GM23338 (cell line): ENCODE results near the gene LIX1L. TPM values are rescaled to one million over a fixed set of nuclear protein-coding genes. Genes with fewer than 3 reads are reported as not detected.

Source experiments
- ATAC-seq: fragments of 200-7000 bp; cut with Tn5 transposase; 3 replicates; pipeline ENCODE4 v1.9.1; 2020
- DNase-seq: peaks from one replicate; pipeline ENCODE4 v3.0.0-alpha.2; 2015; ENCODE audit warnings: low spot score
- H2AFZ ChIP-seq: fragments of 200-600 bp; sonication (generic); 2 replicates; pipeline ENCODE4 v1.8.0; 2016; ENCODE audit warnings: antibody characterized with exemption, mild to moderate bottlenecking, moderate library complexity
- H3F3A ChIP-seq: fragments of 200-600 bp; sonication (generic); replicated peaks from 2 replicates; pipeline ENCODE4 v1.8.0; 2017; ENCODE audit warnings: antibody characterized with exemption, mixed run types, low read depth
- H3K27ac ChIP-seq: fragments of 200-600 bp; sonication (generic); 2 replicates; pipeline ENCODE4 v1.6.1; 2016; ENCODE audit warnings: low read depth
- H3K27me3 ChIP-seq: fragments of 200-600 bp; sonication (generic); 2 replicates; pipeline ENCODE4 v1.8.0; 2016; ENCODE audit warnings: mild to moderate bottlenecking, mixed run types, moderate library complexity; ENCODE audit not compliant: insufficient read depth
- H3K36me3 ChIP-seq: fragments of 200-600 bp; sonication (generic); 2 replicates; pipeline ENCODE4 v1.8.0; 2016; ENCODE audit warnings: mild to moderate bottlenecking; ENCODE audit not compliant: insufficient read depth
- H3K4me1 ChIP-seq: fragments of 200-600 bp; sonication (generic); 2 replicates; pipeline ENCODE4 v1.8.0; 2016; ENCODE audit warnings: mild to moderate bottlenecking, moderate library complexity; ENCODE audit not compliant: insufficient read depth
- H3K4me2 ChIP-seq: fragments of 200-600 bp; sonication (generic); 2 replicates; pipeline ENCODE4 v1.7.1; 2017; ENCODE audit warnings: mixed run types
- H3K4me3 ChIP-seq: fragments of 200-600 bp; sonication (generic); 2 replicates; pipeline ENCODE4 v1.6.1; 2016; ENCODE audit warnings: mixed run types
- H3K79me2 ChIP-seq: fragments of 200-600 bp; sonication (generic); replicated peaks from 2 replicates; pipeline ENCODE4 v1.8.0; 2017; ENCODE audit warnings: mild to moderate bottlenecking; ENCODE audit not compliant: insufficient read depth
- H3K9me2 ChIP-seq: fragments of 200-600 bp; sonication (generic); 2 replicates; pipeline ENCODE4 v1.8.0; 2017; ENCODE audit not compliant: insufficient read depth
- H4K20me1 ChIP-seq: fragments of 200-600 bp; sonication (generic); replicated peaks from 2 replicates; pipeline ENCODE4 v1.8.0; 2017; ENCODE audit warnings: mild to moderate bottlenecking; ENCODE audit not compliant: insufficient read depth
- H3K27ac Mint-ChIP-seq: 2 replicates; pipeline ENCODE4 v1.8.0; 2020; ENCODE audit warnings: inconsistent platforms, mild to moderate bottlenecking, moderate library complexity, mixed read lengths
- H3K27me3 Mint-ChIP-seq: 3 replicates; pipeline ENCODE4 v1.8.0; 2022; ENCODE audit warnings: low read depth, mild to moderate bottlenecking, moderate library complexity, mixed read lengths, inconsistent platforms; ENCODE audit not compliant: insufficient read depth, poor library complexity
- H3K36me3 Mint-ChIP-seq: 3 replicates; pipeline ENCODE4 v1.8.0; 2021; ENCODE audit warnings: low read depth, mild to moderate bottlenecking, inconsistent platforms, moderate library complexity, mixed read lengths
- H3K4me1 Mint-ChIP-seq: 3 replicates; pipeline ENCODE4 v1.8.0; 2020; ENCODE audit warnings: mild to moderate bottlenecking, inconsistent platforms, mixed read lengths
- H3K4me3 Mint-ChIP-seq: 3 replicates; pipeline ENCODE4 v1.8.0; 2021; ENCODE audit warnings: moderate library complexity, mild to moderate bottlenecking, inconsistent platforms, mixed read lengths
- H3K9me3 Mint-ChIP-seq: 3 replicates; pipeline ENCODE4 v1.8.0; 2020; ENCODE audit warnings: moderate library complexity, mild to moderate bottlenecking, inconsistent platforms, mixed read lengths
- EZH2 ChIP-seq: fragments of 200-600 bp; sonication (generic); IDR thresholded peaks from one replicate; pipeline ENCODE4 v1.8.0; 2017; ENCODE audit warnings: antibody characterized with exemption, mild to moderate bottlenecking, low read depth; ENCODE audit not compliant: unreplicated experiment
- JUNB ChIP-seq: IDR thresholded peaks from one replicate; pipeline ENCODE4 v1.6.1; 2016; ENCODE audit warnings: antibody characterized with exemption; ENCODE audit not compliant: unreplicated experiment
- NANOG ChIP-seq: IDR thresholded peaks from 2 replicates; pipeline ENCODE4 v1.6.1; 2016; ENCODE audit warnings: antibody characterized with exemption, borderline replicate concordance
- POLR2AphosphoS5 ChIP-seq: IDR thresholded peaks from 2 replicates; pipeline ENCODE4 v1.6.1; 2016; ENCODE audit warnings: antibody characterized with exemption, low read depth
- ZNF114 ChIP-seq: fragments of 250-450 bp; sonication (Bioruptor Pico); IDR thresholded peaks from 2 replicates; pipeline ENCODE4 v1.5.0; 2020; ENCODE audit warnings: mild to moderate bottlenecking, moderate library complexity
- ZNF331 ChIP-seq: fragments of 250-450 bp; sonication (Bioruptor Pico); IDR thresholded peaks from 2 replicates; pipeline ENCODE4 v1.5.0; 2020; ENCODE audit warnings: low read depth, mild to moderate bottlenecking, moderate library complexity
- polyA plus RNA-seq: library from polyadenylated mRNA; unstranded; fragments of >200 nt; fragmentation: Nextera tagmentation; extraction: Ambion mirVana; gene quantifications from 2 replicates; pipeline ENCODE4 v1.2.1, GENCODE V29; 2016
- total RNA-seq: library from RNA; depleted of rRNA; stranded (reverse); fragments of >200 nt; shearing (Covaris generic); gene quantifications from 2 replicates; pipeline ENCODE4 v1.2.3, GENCODE V29; 2014
- TF ChIP-seq, protein P1 (sequence below): IDR thresholded peaks from one replicate; pipeline ENCODE4 v1.6.1; 2018; ENCODE audit warnings: antibody characterized with exemption; ENCODE audit not compliant: unreplicated experiment
- TF ChIP-seq, protein P2 (sequence below), 2 experiments: fragments of 200-600 bp in 1 of 2; sonication (generic) in 1 of 2; conservative IDR thresholded peaks; 2 replicates each; pipeline versions ENCODE4 v1.5.1 to v1.6.1; 2016 to 2017; ENCODE audit warnings: antibody characterized with exemption in 2 of 2, low read depth in 2 of 2, mild to moderate bottlenecking in 2 of 2, moderate library complexity in 1 of 2
- TF ChIP-seq, protein P3 (sequence below): fragments of 250-450 bp; sonication (Bioruptor Pico); IDR thresholded peaks from 2 replicates; pipeline ENCODE4 v1.5.0; 2020; ENCODE audit warnings: mild to moderate bottlenecking, moderate library complexity

LIX1L gene
- total and polyA plus RNA-seq, 2 experiments from 2014 or later = 0.76 to 2.6 TPM

DNA sequence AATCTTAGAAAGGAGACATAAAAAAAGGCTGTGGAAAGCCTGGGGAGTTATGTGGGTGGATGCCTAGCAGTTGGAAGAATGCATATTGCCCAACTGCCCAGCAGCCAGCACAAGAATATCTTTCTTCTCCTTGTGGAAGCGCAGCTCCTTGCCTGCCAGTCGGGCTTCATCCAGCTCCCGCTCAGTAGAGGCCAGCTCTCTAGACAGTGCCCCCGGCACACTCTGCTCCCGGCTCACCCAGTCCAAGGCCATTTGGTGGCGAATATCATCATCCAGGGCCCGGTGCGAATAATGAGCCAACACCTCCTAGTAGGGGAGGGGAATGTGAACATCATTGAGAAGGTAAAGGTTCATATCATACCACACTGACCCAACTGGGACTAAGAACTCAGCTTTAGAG is 21.6 kb downstream of the LIX1L start:
- no peak overlapping the region for H3K4me3 ChIP-seq
- Mint-ChIP-seq H3K4me3 (no peak overlapping the region), H3K27ac (no peak overlapping the region), H3K27me3 (no peaks in the 10 kb centered on the region), H3K4me1 (peaks cover 22% of the 10 kb centered on the region), H3K9me3 (no peaks in the 10 kb centered on the region), H3K36me3 (no peaks in the 10 kb centered on the region)
- no peaks in the 10 kb centered on the region for H3K36me3 ChIP-seq
- 0 out of 2 replicates have a peak, but pooled peaks cover 2% of the 10 kb centered on the region for H3F3A ChIP-seq
- no peak overlapping the region for H3K27ac ChIP-seq
- H3K4me2 ChIP-seq = no peak overlapping the region
- peak overlapping the region; percentile 39; the same call in 1 of the 2 replicates for H2AFZ ChIP-seq
- no peaks in the 10 kb centered on the region for H3K27me3 ChIP-seq
- DNase-seq (no peak), ATAC-seq (peak; percentile 41; the same call in 2 of the 3 replicates)
- no peaks in the 10 kb centered on the region for H3K9me2 ChIP-seq
- TF ChIP-seq EZH2 (no peak), JUNB (no peak), ZNF114 (CRISPR knock-in tag) (no peak), NANOG (no peak), ZNF331 (CRISPR knock-in tag) (no peak), POLR2AphosphoS5 (no peak)
- TF ChIP-seq, protein P1, sequence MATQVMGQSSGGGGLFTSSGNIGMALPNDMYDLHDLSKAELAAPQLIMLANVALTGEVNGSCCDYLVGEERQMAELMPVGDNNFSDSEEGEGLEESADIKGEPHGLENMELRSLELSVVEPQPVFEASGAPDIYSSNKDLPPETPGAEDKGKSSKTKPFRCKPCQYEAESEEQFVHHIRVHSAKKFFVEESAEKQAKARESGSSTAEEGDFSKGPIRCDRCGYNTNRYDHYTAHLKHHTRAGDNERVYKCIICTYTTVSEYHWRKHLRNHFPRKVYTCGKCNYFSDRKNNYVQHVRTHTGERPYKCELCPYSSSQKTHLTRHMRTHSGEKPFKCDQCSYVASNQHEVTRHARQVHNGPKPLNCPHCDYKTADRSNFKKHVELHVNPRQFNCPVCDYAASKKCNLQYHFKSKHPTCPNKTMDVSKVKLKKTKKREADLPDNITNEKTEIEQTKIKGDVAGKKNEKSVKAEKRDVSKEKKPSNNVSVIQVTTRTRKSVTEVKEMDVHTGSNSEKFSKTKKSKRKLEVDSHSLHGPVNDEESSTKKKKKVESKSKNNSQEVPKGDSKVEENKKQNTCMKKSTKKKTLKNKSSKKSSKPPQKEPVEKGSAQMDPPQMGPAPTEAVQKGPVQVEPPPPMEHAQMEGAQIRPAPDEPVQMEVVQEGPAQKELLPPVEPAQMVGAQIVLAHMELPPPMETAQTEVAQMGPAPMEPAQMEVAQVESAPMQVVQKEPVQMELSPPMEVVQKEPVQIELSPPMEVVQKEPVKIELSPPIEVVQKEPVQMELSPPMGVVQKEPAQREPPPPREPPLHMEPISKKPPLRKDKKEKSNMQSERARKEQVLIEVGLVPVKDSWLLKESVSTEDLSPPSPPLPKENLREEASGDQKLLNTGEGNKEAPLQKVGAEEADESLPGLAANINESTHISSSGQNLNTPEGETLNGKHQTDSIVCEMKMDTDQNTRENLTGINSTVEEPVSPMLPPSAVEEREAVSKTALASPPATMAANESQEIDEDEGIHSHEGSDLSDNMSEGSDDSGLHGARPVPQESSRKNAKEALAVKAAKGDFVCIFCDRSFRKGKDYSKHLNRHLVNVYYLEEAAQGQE = no peak
- TF ChIP-seq, protein P2, sequence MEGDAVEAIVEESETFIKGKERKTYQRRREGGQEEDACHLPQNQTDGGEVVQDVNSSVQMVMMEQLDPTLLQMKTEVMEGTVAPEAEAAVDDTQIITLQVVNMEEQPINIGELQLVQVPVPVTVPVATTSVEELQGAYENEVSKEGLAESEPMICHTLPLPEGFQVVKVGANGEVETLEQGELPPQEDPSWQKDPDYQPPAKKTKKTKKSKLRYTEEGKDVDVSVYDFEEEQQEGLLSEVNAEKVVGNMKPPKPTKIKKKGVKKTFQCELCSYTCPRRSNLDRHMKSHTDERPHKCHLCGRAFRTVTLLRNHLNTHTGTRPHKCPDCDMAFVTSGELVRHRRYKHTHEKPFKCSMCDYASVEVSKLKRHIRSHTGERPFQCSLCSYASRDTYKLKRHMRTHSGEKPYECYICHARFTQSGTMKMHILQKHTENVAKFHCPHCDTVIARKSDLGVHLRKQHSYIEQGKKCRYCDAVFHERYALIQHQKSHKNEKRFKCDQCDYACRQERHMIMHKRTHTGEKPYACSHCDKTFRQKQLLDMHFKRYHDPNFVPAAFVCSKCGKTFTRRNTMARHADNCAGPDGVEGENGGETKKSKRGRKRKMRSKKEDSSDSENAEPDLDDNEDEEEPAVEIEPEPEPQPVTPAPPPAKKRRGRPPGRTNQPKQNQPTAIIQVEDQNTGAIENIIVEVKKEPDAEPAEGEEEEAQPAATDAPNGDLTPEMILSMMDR (conservative IDR thresholded peaks at IDR 0.05; ENCODE audit: low read depth in 2 of 2) = no peak
- TF ChIP-seq, protein P3, sequence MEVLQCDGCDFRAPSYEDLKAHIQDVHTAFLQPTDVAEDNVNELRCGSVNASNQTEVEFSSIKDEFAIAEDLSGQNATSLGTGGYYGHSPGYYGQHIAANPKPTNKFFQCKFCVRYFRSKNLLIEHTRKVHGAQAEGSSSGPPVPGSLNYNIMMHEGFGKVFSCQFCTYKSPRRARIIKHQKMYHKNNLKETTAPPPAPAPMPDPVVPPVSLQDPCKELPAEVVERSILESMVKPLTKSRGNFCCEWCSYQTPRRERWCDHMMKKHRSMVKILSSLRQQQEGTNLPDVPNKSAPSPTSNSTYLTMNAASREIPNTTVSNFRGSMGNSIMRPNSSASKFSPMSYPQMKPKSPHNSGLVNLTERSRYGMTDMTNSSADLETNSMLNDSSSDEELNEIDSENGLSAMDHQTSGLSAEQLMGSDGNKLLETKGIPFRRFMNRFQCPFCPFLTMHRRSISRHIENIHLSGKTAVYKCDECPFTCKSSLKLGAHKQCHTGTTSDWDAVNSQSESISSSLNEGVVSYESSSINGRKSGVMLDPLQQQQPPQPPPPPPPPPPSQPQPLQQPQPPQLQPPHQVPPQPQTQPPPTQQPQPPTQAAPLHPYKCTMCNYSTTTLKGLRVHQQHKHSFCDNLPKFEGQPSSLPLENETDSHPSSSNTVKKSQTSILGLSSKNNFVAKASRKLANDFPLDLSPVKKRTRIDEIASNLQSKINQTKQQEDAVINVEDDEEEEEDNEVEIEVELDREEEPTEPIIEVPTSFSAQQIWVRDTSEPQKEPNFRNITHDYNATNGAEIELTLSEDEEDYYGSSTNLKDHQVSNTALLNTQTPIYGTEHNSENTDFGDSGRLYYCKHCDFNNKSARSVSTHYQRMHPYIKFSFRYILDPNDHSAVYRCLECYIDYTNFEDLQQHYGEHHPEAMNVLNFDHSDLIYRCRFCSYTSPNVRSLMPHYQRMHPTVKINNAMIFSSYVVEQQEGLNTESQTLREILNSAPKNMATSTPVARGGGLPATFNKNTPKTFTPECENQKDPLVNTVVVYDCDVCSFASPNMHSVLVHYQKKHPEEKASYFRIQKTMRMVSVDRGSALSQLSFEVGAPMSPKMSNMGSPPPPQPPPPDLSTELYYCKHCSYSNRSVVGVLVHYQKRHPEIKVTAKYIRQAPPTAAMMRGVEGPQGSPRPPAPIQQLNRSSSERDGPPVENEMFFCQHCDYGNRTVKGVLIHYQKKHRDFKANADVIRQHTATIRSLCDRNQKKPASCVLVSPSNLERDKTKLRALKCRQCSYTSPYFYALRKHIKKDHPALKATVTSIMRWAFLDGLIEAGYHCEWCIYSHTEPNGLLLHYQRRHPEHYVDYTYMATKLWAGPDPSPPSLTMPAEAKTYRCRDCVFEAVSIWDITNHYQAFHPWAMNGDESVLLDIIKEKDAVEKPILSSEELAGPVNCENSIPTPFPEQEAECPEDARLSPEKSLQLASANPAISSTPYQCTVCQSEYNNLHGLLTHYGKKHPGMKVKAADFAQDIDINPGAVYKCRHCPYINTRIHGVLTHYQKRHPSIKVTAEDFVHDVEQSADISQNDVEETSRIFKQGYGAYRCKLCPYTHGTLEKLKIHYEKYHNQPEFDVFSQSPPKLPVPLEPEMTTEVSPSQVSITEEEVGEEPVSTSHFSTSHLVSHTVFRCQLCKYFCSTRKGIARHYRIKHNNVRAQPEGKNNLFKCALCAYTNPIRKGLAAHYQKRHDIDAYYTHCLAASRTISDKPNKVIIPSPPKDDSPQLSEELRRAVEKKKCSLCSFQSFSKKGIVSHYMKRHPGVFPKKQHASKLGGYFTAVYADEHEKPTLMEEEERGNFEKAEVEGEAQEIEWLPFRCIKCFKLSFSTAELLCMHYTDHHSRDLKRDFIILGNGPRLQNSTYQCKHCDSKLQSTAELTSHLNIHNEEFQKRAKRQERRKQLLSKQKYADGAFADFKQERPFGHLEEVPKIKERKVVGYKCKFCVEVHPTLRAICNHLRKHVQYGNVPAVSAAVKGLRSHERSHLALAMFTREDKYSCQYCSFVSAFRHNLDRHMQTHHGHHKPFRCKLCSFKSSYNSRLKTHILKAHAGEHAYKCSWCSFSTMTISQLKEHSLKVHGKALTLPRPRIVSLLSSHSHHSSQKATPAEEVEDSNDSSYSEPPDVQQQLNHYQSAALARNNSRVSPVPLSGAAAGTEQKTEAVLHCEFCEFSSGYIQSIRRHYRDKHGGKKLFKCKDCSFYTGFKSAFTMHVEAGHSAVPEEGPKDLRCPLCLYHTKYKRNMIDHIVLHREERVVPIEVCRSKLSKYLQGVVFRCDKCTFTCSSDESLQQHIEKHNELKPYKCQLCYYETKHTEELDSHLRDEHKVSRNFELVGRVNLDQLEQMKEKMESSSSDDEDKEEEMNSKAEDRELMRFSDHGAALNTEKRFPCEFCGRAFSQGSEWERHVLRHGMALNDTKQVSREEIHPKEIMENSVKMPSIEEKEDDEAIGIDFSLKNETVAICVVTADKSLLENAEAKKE = no peak
- no peaks in the 10 kb centered on the region for H4K20me1 ChIP-seq
- H3K4me1 ChIP-seq = peaks cover 20% of the 10 kb centered on the region
- no peaks in the 10 kb centered on the region for H3K79me2 ChIP-seq
